Osteoblast (primary cell): Measurements from ENCODE around the gene BPIFA3. TPM values are rescaled to one million over a fixed set of nuclear protein-coding genes. Genes with fewer than 3 reads are reported as not detected.

ENCODE experiments used
- DNase-seq: peaks from one replicate; pipeline ENCODE4 v3.0.0; 2011; ENCODE audit warnings: low spot score, mixed read lengths; ENCODE audit not compliant: insufficient read length; ENCODE audit errors: missing footprints
- H2AFZ ChIP-seq: 2 replicates; pipeline ENCODE4 v1.6.0; 2011; ENCODE audit warnings: mild to moderate bottlenecking, low read length
- H3K27ac ChIP-seq: 2 replicates; pipeline ENCODE4 v1.5.1; 2011; ENCODE audit warnings: mild to moderate bottlenecking, low read depth, low read length, moderate library complexity
- H3K27me3 ChIP-seq: 2 replicates; pipeline ENCODE4 v1.6.0; 2012; ENCODE audit warnings: mild to moderate bottlenecking, control low read depth, inconsistent platforms, low read length, moderate library complexity; ENCODE audit not compliant: insufficient read depth
- H3K36me3 ChIP-seq: 2 replicates; pipeline ENCODE4 v1.5.1; 2011; ENCODE audit warnings: mild to moderate bottlenecking, low read length, control low read depth, moderate library complexity; ENCODE audit not compliant: insufficient read depth
- H3K4me1 ChIP-seq: 2 replicates; pipeline ENCODE4 v1.5.1; 2011; ENCODE audit warnings: mild to moderate bottlenecking, low read length, control low read depth, moderate library complexity; ENCODE audit not compliant: insufficient read depth
- H3K4me2 ChIP-seq: 2 replicates; pipeline ENCODE4 v1.6.0; 2011; ENCODE audit warnings: mild to moderate bottlenecking, low read length; ENCODE audit not compliant: insufficient read depth
- H3K4me3 ChIP-seq: fragments of 200-600 bp; sonication (generic); 3 replicates; pipeline ENCODE4 v1.5.1; 2012; ENCODE audit warnings: mild to moderate bottlenecking, low read length, inconsistent platforms; ENCODE audit not compliant: insufficient read depth
- H3K79me2 ChIP-seq: 2 replicates; pipeline ENCODE4 v1.6.0; 2012; ENCODE audit warnings: mild to moderate bottlenecking, low read length, control low read depth, inconsistent platforms; ENCODE audit not compliant: insufficient read depth
- H3K9me3 ChIP-seq: 2 replicates; pipeline ENCODE4 v1.5.1; 2011; ENCODE audit warnings: low read depth, low read length, control low read depth
- H4K20me1 ChIP-seq: 2 replicates; pipeline ENCODE4 v1.6.0; 2012; ENCODE audit warnings: mild to moderate bottlenecking, low read length, control low read depth; ENCODE audit not compliant: insufficient read depth
- CTCF ChIP-seq: IDR thresholded peaks from 2 replicates; pipeline ENCODE4 v1.5.1; 2011; ENCODE audit warnings: mild to moderate bottlenecking, low read depth, low read length, moderate library complexity; ENCODE audit errors: extremely low read depth
- total RNA-seq: library from RNA; depleted of rRNA; stranded (reverse); fragments of >200 nt; gene quantifications from 2 replicates; pipeline ENCODE4 v1.2.3, GENCODE V29; 2012

BPIFA3 gene
- total RNA-seq, 1 donor: not detected

DNA sequence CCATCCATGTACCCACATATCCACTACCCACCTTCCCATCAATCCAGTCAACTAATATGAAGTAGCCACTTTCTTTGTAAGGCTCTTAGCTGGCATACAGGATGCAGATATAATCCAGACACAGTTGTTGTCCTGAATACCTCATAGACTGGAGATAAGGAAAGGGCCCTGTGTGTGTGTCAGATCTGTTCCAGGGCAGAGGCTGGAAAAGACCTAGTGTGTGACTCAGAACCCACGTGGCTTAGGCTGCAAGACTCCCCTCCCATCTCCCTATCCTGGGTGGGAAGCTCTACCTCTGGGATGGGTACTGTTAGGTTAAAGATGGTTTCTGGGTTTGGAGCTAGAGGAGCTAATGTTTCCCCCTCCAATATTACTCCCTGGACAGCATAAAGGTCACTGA lies 22.3 kb downstream of the BPIFA3 start:
- Histone ChIP-seq H3K27me3 (peaks cover 3% of the 10 kb centered on the region), H3K4me2 (no peak overlapping the region), H3K4me3 (no peak overlapping the region), H3K36me3 (no peaks in the 10 kb centered on the region), H4K20me1 (no peaks in the 10 kb centered on the region), H3K4me1 (no peaks in the 10 kb centered on the region), H2AFZ (no peak overlapping the region), H3K9me3 (no peaks in the 10 kb centered on the region), H3K27ac (no peak overlapping the region), H3K79me2 (no peaks in the 10 kb centered on the region)
- DNase-seq: no peak
- TF ChIP-seq CTCF: no peak

GRCh38 chr20:33239979-33240736 lies 23.0 kb downstream of the BPIFA3 start:
- no peaks in the 10 kb centered on the region for H3K9me3 ChIP-seq
- H3K4me2 ChIP-seq: no peak overlapping the region
- H3K27ac ChIP-seq: no peak overlapping the region
- no peaks in the 10 kb centered on the region for H3K79me2 ChIP-seq
- no peak for DNase-seq
- TF ChIP-seq CTCF: no peak
- H3K27me3 ChIP-seq: peaks cover 3% of the 10 kb centered on the region
- H4K20me1 ChIP-seq: no peaks in the 10 kb centered on the region
- H3K4me1 ChIP-seq: no peaks in the 10 kb centered on the region
- H3K4me3 ChIP-seq: no peak overlapping the region
- H3K36me3 ChIP-seq: no peaks in the 10 kb centered on the region
- no peak overlapping the region for H2AFZ ChIP-seq

GRCh38 chr20:33240923-33241322 lies 23.8 kb downstream of the BPIFA3 start:
- no peak for DNase-seq
- H4K20me1 ChIP-seq: no peaks in the 10 kb centered on the region
- no peak overlapping the region for H3K4me2 ChIP-seq
- TF ChIP-seq CTCF: no peak
- H3K4me1 ChIP-seq: no peaks in the 10 kb centered on the region
- H3K36me3 ChIP-seq: no peaks in the 10 kb centered on the region
- H2AFZ ChIP-seq: no peak overlapping the region
- no peaks in the 10 kb centered on the region for H3K79me2 ChIP-seq
- no peak overlapping the region for H3K4me3 ChIP-seq
- no peak overlapping the region for H3K27ac ChIP-seq
- H3K9me3 ChIP-seq: no peaks in the 10 kb centered on the region
- peaks cover 3% of the 10 kb centered on the region for H3K27me3 ChIP-seq

DNA sequence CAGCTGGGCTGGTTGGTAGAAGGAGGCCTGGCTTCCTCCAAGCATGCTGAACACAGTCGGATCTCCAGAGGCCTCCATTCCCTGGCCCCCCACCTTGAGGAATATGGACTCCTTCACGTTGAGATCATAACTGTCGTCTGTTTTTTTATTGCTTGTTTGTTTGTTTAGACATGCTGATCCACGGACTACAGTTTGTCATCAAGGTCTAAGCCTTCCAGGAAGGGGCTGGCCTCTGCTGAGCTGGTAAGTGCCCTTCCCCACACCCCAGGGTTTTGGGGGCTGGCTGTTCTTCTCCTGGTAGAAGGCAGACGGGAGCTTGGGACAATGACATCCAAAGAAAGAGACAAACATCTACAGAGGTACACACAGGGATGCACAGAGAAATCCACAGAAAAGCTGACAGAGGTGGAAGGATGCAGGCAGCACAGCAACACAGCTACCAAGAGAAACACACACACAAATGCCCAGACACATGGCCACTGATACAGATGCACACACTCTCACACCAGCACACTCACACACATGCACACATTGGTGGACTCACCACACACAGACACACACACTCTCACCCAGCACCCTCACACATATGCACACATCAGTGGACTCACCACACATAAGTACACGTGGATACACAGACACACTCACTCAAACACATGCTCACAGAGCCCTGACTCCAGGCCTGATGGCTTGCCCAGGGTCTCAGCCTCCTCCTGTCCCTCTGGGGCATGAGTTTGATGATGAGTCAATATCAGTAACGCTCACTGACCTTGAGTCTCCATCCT lies 25.4 kb downstream of the BPIFA3 start:
- Histone ChIP-seq H3K36me3 (no peaks in the 10 kb centered on the region), H3K79me2 (no peaks in the 10 kb centered on the region), H3K27ac (no peak overlapping the region), H3K27me3 (no peaks in the 10 kb centered on the region), H3K4me1 (no peaks in the 10 kb centered on the region), H3K4me2 (no peak overlapping the region), H4K20me1 (no peaks in the 10 kb centered on the region), H2AFZ (no peak overlapping the region), H3K9me3 (no peaks in the 10 kb centered on the region), H3K4me3 (no peak overlapping the region)
- no peak for TF ChIP-seq CTCF
- peak; percentile 49 for DNase-seq
